Testis (tissue), 2 donors: ENCODE measurements around the gene MRGPRX4.

ENCODE experiments used
- POLR2A ChIP-seq: fragments of 450-650 bp; IDR thresholded peaks from one replicate; pipeline ENCODE4 v1.6.1; 2017; ENCODE audit warnings: antibody characterized with exemption, mild to moderate bottlenecking, moderate library complexity
- TF ChIP-seq, protein P1 (sequence below), 3 experiments: fragments of 450-650 bp in 2 of 3; fragments of 200-600 bp in 1 of 3; sonication (generic) in 1 of 3; IDR thresholded peaks; one replicate each; pipeline ENCODE4 v1.5.1; 2016 to 2019; ENCODE audit warnings: antibody characterized with exemption in 3 of 3, mild to moderate bottlenecking in 2 of 3, moderate library complexity in 1 of 3

DNA sequence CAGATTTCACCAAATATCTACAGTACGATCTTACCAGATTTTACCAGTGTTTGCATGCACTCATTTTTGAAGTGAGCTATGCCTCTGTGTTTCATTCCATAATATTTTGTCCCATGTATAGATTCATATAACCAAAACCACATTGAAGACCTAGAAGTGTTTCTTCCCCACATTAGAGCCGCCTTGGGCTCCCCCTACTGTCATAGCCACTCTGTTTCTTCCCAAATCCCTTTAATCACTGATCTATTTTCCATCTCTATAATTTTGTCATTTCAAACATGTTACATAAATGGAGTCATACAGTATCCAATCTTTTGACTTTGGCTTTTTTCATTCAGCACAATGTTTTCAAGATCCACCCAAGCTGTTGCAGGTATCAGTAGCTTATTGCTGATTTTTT is 27.6 kb upstream of the MRGPRX4 start:
- TF ChIP-seq, protein P1, sequence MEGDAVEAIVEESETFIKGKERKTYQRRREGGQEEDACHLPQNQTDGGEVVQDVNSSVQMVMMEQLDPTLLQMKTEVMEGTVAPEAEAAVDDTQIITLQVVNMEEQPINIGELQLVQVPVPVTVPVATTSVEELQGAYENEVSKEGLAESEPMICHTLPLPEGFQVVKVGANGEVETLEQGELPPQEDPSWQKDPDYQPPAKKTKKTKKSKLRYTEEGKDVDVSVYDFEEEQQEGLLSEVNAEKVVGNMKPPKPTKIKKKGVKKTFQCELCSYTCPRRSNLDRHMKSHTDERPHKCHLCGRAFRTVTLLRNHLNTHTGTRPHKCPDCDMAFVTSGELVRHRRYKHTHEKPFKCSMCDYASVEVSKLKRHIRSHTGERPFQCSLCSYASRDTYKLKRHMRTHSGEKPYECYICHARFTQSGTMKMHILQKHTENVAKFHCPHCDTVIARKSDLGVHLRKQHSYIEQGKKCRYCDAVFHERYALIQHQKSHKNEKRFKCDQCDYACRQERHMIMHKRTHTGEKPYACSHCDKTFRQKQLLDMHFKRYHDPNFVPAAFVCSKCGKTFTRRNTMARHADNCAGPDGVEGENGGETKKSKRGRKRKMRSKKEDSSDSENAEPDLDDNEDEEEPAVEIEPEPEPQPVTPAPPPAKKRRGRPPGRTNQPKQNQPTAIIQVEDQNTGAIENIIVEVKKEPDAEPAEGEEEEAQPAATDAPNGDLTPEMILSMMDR (IDR thresholded peaks at IDR 0.05), result no peak
- TF ChIP-seq POLR2A, result no peak
